HG03442 (cell line): ENCODE data around the gene MYO7A.

Source experiments
- ATAC-seq: cut with Tn5 transposase; IDR thresholded peaks from one replicate; pipeline ENCODE4 v1.9.1; 2021; ENCODE audit warnings: mild to moderate bottlenecking, moderate library complexity; ENCODE audit not compliant: unreplicated experiment

MYO7A gene

DNA sequence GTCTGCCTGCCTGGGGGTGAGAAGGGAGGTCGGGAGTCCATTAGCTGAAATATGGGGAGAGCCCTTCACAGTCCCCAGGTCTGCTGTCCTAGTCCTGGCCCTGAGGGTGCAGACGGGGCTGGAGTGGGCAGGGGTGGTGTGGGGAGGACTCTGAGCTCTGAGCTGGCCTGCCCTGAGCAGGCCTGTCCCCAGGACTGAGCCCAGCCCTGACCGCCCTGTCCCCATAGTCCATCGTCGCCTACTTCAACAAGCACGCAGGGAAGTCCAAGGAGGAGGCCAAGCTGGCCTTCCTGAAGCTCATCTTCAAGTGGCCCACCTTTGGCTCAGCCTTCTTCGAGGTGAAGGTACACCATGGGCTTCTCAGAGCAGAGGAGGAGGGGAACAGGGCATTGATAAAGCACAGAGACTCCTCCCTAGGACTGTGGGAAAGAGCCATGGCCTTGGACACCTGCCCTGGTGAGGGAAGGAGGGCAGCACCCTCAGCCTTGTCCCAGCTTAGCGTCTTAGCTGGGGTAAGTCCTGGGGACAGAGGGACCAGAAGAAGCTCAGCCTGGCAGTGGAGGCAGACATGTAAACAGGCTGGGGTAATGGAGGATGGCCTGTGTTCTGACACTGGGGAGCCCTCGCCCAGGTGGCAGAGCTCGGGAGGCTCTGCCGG lies 83.7 kb downstream of the MYO7A start:
- no peak for ATAC-seq

DNA sequence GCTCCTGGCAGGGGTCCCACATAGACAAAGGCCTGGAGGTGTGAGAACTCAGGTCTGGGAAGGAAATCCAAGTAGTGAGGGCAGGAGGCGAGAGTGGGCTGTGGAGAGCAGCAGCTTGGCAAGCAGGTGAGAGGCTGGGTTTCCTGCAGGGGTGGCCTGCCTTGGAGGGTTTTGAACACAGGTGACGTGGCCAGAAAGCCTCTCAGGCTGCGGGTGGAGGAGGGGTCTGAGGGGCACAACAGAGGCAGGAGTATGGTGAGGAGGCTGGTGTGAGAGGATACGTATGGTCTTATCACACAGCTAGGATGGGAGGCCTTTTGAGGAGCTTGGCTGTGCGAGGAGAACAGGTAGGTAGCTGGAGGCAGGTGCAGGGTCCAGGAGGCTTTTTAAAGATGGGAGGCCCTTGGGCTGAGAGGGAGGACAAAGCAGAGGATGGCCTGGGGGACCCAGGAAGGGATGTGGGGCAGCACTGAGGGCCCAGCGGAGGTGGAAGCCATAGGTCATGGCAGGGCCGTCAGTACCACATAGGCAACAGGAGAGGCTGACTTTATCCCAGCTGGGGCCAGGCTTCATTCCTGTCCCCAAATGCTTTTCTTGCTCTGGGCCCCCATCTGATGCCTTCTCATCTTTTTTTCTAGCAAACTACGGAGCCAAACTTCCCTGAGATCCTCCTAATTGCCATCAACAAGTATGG lies 84.4 kb downstream of the MYO7A start:
- ATAC-seq, result no peak

GRCh38 chr11:77213029-77213579 lies 85.1 kb downstream of the MYO7A start:
- ATAC-seq, result no peak

GRCh38 chr11:77213589-77214428 lies 85.8 kb downstream of the MYO7A start:
- no peak for ATAC-seq

GRCh38 chr11:77214557-77214956 lies 86.5 kb downstream of the MYO7A start:
- ATAC-seq, result no peak

GRCh38 chr11:77215106-77215505 lies 87.1 kb downstream of the MYO7A start:
- no peak for ATAC-seq

DNA sequence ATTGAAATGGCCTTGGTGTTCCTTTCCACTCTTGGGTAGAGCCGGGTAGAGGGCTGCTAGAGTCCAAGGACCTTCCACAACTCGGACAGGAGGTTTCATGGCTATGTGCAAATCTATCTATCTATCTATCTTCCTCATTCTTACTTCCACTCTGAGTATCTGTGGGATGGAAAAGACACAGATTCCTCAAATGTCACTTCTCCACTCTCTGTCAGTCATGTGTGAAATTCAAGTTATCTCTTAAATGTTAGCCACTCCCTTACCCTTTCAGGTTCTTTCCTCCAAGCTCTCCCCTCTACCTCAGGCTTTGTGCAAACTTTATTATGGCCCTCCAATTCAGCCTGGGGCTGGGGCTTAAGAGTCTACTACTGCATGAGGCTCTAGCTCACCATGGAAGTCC lies 89.1 kb downstream of the MYO7A start:
- ATAC-seq, result no peak

GRCh38 chr11:77223797-77224196 lies 95.8 kb downstream of the MYO7A start:
- ATAC-seq, result no peak

DNA sequence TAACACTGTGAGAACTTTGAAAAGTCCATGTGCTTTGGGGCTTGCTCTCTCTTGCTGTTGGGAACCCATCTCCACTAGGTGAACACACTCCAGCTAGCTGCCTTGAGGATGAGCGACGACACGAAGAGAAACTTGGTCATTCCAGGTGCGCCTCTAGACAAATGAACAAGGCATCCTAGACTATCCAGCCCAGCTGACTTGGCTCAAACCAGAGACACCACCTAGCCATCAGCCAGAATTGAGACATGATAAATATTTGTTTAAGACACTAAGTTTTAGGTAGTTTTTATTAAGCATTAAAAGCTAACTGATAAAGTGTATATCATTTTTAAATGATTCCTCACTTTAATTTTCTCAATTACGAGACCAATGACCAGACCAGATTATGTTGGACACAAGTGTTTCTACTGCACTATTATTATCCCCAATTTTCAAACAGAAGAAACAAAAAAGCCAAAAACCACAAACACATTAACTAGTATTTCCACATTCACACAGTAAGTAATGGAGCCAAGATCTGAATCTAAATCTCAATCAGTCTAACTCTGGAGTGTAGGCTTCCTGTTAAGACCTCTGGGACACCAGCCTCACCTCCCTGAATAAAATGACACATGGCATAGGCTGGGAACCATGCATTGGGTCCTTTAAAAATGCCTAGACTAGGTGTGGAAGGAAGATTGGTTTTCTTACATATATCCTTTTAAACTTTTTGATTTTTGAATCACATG lies 103.0 kb downstream of the MYO7A start:
- no peak for ATAC-seq

DNA sequence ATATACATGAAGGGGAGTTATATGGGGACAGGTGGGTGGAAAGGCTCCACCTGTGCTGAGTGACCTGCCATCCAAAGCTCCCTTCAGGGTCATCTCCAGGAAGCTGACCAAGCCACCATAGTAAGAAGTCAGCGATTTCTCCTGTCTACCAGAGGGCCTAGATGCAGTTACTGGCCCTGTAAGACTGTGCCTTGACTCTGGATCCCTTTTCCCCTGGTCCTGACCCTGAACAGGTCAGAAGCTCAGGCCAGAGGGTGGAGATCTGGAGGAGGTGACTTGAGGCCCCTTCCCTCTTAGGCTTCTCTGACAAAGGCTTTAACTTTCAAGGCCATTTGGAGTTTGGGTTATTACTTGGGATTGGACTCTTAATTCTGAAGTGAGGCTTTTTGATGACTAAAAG lies 103.8 kb downstream of the MYO7A start:
- ATAC-seq, result no peak

DNA sequence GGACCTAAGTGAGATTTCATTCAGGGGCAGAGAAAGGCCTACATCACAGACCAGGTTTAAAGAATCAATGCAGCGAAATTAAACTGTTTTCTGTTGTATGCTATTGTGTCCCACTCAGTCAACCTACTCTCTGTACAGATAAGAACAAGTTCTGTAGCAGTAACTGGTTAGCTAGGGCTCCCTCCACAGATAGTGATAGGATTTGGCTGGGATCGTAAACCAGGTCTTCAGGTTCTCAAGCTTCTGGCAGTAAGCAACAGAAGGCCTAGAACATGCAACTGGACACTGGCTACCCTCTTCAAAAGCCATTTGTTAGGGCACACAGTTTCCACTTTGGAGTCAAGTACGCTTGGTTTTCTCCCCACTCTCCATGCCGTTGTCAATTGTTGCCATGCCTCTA lies 104.2 kb downstream of the MYO7A start:
- ATAC-seq, result no peak

GRCh38 chr11:77233011-77233410 lies 105.0 kb downstream of the MYO7A start:
- ATAC-seq, result no peak

GRCh38 chr11:77236901-77237300 lies 108.9 kb downstream of the MYO7A start:
- no peak for ATAC-seq

- ATAC-seq, result no peak
These were observed 116.4 kb downstream of the MYO7A start for GRCh38 chr11:77244277-77245027.

GRCh38 chr11:77249427-77249826 lies 121.4 kb downstream of the MYO7A start:
- no peak for ATAC-seq

DNA sequence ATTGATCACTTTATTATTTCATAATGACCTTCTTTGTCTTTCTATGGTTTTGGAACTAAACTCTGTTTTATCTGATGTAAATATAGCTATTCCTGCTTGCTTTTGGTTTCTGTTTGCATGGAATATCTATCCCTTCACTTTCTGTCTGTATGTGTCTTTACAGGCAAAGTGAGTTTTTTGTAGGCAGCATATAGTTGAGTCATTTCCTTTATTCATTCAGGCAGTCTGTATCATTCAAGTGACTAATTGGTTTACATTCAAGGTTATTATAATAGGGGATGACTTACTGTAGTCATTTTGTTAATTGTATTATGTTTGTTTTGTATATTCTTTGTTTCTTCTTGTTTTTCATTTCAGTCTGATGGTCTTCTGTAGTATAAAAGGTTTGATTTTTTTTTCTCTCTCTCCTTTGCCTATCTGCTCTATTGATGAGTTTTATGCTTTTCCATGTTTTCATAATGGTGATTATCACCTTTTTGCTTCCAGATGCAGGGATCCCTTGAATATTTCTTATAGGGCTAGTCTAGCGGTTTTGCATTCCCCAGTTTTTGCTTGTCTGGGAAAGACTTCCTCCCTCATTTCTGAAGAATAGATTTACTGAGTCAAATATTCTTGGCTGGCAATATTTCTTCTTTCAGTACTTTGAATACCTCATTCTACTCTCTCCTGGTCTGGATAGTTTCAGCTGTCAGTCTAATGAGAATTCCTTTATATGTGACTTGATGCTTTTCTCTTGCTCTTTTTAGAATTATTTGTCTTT lies 123.0 kb downstream of the MYO7A start:
- ATAC-seq, result no peak

- ATAC-seq, result no peak
These were observed 124.7 kb downstream of the MYO7A start for GRCh38 chr11:77252555-77253270.

DNA sequence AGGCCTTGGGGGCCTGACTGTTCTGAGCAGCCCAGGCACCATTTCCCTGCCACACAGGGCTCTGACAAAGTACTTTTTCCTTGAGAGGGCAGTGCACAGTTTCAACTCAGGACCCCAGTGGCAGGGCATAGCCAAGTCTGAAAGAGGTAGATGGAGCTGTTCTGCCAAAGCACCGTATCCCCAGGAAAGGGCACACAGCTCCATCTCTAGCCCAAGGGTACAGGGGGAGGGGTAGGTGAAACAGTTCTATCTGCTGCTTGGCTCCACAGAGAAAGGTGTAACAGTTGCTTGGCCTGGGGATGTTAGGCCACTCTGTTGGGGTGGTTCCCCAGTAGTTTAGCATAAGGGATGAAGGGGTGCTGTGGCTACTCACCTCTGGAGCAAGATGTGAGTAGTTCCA lies 125.6 kb downstream of the MYO7A start:
- ATAC-seq, result no peak

DNA sequence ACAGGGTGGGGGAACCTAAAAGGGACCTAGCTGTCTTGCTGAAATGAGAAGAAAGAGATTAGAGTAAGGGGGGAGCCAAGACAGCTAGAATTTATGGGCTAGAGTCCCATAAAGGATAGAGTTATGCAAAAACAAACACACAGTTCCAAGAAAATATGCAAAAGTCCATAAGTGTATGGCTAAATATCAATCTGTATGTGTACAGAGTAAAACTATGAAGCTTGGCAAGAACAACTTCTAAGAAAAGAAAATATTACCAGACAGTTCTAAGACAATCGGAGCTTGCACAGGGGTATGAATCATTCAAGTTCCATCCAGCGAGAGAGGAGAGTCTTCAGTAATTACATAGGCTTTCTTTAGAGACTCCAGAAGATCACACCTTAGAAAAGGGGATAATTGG lies 131.6 kb downstream of the MYO7A start:
- no peak for ATAC-seq
